HEK293 (cell line): ENCODE results near the gene DHDH.

Source experiments
- CTCF ChIA-PET: fragments of 350-600 bp; formaldehyde crosslinking; extraction: SDS; loops from one replicate; lab custom pipeline; 2021; ENCODE audit warnings: antibody characterized with exemption; lab: Yijun Ruan, JAX
- POLR2A ChIA-PET: fragments of 300-600 bp; formaldehyde crosslinking; extraction: SDS; loops from one replicate; lab custom pipeline; 2020; ENCODE audit warnings: antibody characterized with exemption, inconsistent platforms; lab: Yijun Ruan, JAX
- H3K27ac ChIP-seq: fragments of 200-500 bp; sonication (Bioruptor generic); 2 replicates; pipeline ENCODE4 v1.5.1; 2014; ENCODE audit warnings: low read depth, low read length, control low read depth, inconsistent platforms; ENCODE audit errors: extremely low read depth
- H3K36me3 ChIP-seq, 2 experiments: fragments of 200-500 bp in 1 of 2; sonication (Bioruptor generic) in 1 of 2; 1 replicate in 1 of 2; 2 replicates in 1 of 2; pipeline ENCODE4 v1.5.1; 2014 to 2017; ENCODE audit warnings: inconsistent platforms in 2 of 2, low read length in 2 of 2; ENCODE audit not compliant: control insufficient read depth in 2 of 2, insufficient read depth in 1 of 2
- H3K4me1 ChIP-seq: fragments of 200-500 bp; sonication (Bioruptor generic); 2 replicates; pipeline ENCODE4 v1.5.1; 2014; ENCODE audit warnings: mild to moderate bottlenecking, low read length, inconsistent platforms; ENCODE audit not compliant: control insufficient read depth, insufficient read depth
- H3K4me3 ChIP-seq: 2 replicates; pipeline ENCODE4 v1.5.1; 2011; ENCODE audit warnings: low read depth, mild to moderate bottlenecking, control low read depth, low read length, moderate library complexity
- H3K9me3 ChIP-seq: fragments of 200-500 bp; sonication (Bioruptor generic); 2 replicates; pipeline ENCODE4 v1.5.1; 2014; ENCODE audit warnings: low read depth, low read length, inconsistent platforms; ENCODE audit not compliant: control insufficient read depth, insufficient read depth
- GLI2 ChIP-seq: fragments of 450-650 bp; formaldehyde crosslinking; IDR thresholded peaks from 2 replicates; pipeline ENCODE4; 2017; ENCODE audit warnings: missing biosample characterization, missing genetic modification characterization, low read depth, borderline replicate concordance
- GLIS2 ChIP-seq: fragments of 450-650 bp; formaldehyde crosslinking; IDR thresholded peaks from 2 replicates; pipeline ENCODE4 v1.5.1; 2016; ENCODE audit warnings: missing biosample characterization, missing genetic modification characterization
- KLF10 ChIP-seq: fragments of 450-650 bp; IDR thresholded peaks from 2 replicates; pipeline ENCODE4 v1.5.1; 2018; ENCODE audit warnings: missing biosample characterization, mild to moderate bottlenecking, missing genetic modification characterization
- KLF17 ChIP-seq: fragments of 450-650 bp; formaldehyde crosslinking; IDR thresholded peaks from 2 replicates; pipeline ENCODE4 v1.5.1; 2016; ENCODE audit warnings: missing biosample characterization, missing genetic modification characterization
- KLF7 ChIP-seq: fragments of 450-650 bp; formaldehyde crosslinking; IDR thresholded peaks from 2 replicates; pipeline ENCODE4 v1.5.1; 2016; ENCODE audit warnings: missing biosample characterization, missing genetic modification characterization, borderline replicate concordance
- SCRT1 ChIP-seq: fragments of 450-650 bp; formaldehyde crosslinking; IDR thresholded peaks from 2 replicates; pipeline ENCODE4 v1.5.1; 2016; ENCODE audit warnings: missing biosample characterization, missing genetic modification characterization, borderline replicate concordance
- ZBTB7A ChIP-seq: fragments of 450-650 bp; formaldehyde crosslinking; IDR thresholded peaks from 2 replicates; pipeline ENCODE4 v1.5.1; 2016; ENCODE audit warnings: low read depth, missing biosample characterization, missing genetic modification characterization
- ZNF10 ChIP-seq: fragments of 450-650 bp; formaldehyde crosslinking; IDR thresholded peaks from 2 replicates; pipeline ENCODE4 v1.5.1; 2017; ENCODE audit warnings: missing biosample characterization, missing genetic modification characterization
- ZNF221 ChIP-seq: fragments of 450-650 bp; formaldehyde crosslinking; IDR thresholded peaks from 2 replicates; pipeline ENCODE4 v1.5.1; 2017; ENCODE audit warnings: missing biosample characterization, missing genetic modification characterization, borderline replicate concordance
- ZNF223 ChIP-seq: fragments of 450-650 bp; formaldehyde crosslinking; IDR thresholded peaks from 2 replicates; pipeline ENCODE4 v1.5.1; 2016; ENCODE audit warnings: missing biosample characterization, missing genetic modification characterization
- ZNF280C ChIP-seq: fragments of 450-650 bp; formaldehyde crosslinking; IDR thresholded peaks from 2 replicates; pipeline ENCODE4 v1.5.1; 2016; ENCODE audit warnings: missing biosample characterization, missing genetic modification characterization
- ZNF302 ChIP-seq: fragments of 450-650 bp; formaldehyde crosslinking; IDR thresholded peaks from 2 replicates; pipeline ENCODE4 v1.5.1; 2016; ENCODE audit warnings: missing biosample characterization, missing genetic modification characterization, low read depth
- ZNF324 ChIP-seq: fragments of 450-650 bp; formaldehyde crosslinking; IDR thresholded peaks from 2 replicates; pipeline ENCODE4 v1.5.1; 2016; ENCODE audit warnings: missing biosample characterization, missing genetic modification characterization
- ZNF335 ChIP-seq: fragments of 450-650 bp; formaldehyde crosslinking; conservative IDR thresholded peaks from 2 replicates; pipeline ENCODE4 v1.5.1; 2016; ENCODE audit warnings: missing biosample characterization, missing genetic modification characterization
- ZNF394 ChIP-seq: fragments of 450-650 bp; formaldehyde crosslinking; IDR thresholded peaks from 2 replicates; pipeline ENCODE4 v1.5.1; 2016; ENCODE audit warnings: missing biosample characterization, missing genetic modification characterization, mild to moderate bottlenecking, moderate library complexity, borderline replicate concordance
- ZNF521 ChIP-seq: fragments of 450-650 bp; formaldehyde crosslinking; IDR thresholded peaks from 2 replicates; pipeline ENCODE4 v1.5.1; 2017; ENCODE audit warnings: missing biosample characterization, mild to moderate bottlenecking, missing genetic modification characterization
- ZNF561 ChIP-seq: fragments of 450-650 bp; IDR thresholded peaks from 2 replicates; pipeline ENCODE4 v1.5.1; 2018; ENCODE audit warnings: missing biosample characterization, missing genetic modification characterization, borderline replicate concordance
- ZNF571 ChIP-seq: fragments of 450-650 bp; formaldehyde crosslinking; IDR thresholded peaks from 2 replicates; pipeline ENCODE4 v1.5.0; 2017; ENCODE audit warnings: missing biosample characterization, missing genetic modification characterization
- ZNF580 ChIP-seq: fragments of 450-650 bp; formaldehyde crosslinking; IDR thresholded peaks from 2 replicates; pipeline ENCODE4 v1.5.1; 2016; ENCODE audit warnings: missing biosample characterization, missing genetic modification characterization
- ZNF596 ChIP-seq: fragments of 450-650 bp; IDR thresholded peaks from 2 replicates; pipeline ENCODE4 v1.5.0; 2018; ENCODE audit warnings: missing biosample characterization, mild to moderate bottlenecking, missing genetic modification characterization, moderate library complexity
- ZNF600 ChIP-seq: fragments of 450-650 bp; formaldehyde crosslinking; IDR thresholded peaks from 2 replicates; pipeline ENCODE4 v1.5.1; 2016; ENCODE audit warnings: missing biosample characterization, missing genetic modification characterization
- ZNF610 ChIP-seq: fragments of 450-650 bp; formaldehyde crosslinking; IDR thresholded peaks from 2 replicates; pipeline ENCODE4 v1.5.1; 2016; ENCODE audit warnings: missing biosample characterization, missing genetic modification characterization, borderline replicate concordance
- ZNF626 ChIP-seq: fragments of 450-650 bp; sonication (Bioruptor Pico); formaldehyde crosslinking; IDR thresholded peaks from 2 replicates; pipeline ENCODE4 v1.5.1; 2018; ENCODE audit warnings: missing biosample characterization, missing genetic modification characterization, inconsistent platforms
- ZNF704 ChIP-seq: fragments of 450-650 bp; formaldehyde crosslinking; IDR thresholded peaks from 2 replicates; pipeline ENCODE4 v1.5.1; 2016; ENCODE audit warnings: missing biosample characterization, missing genetic modification characterization
- ZNF76 ChIP-seq: fragments of 450-650 bp; formaldehyde crosslinking; IDR thresholded peaks from 2 replicates; pipeline ENCODE4; 2016; ENCODE audit warnings: low read depth, missing biosample characterization, missing genetic modification characterization, borderline replicate concordance
- ZSCAN30 ChIP-seq: fragments of 450-650 bp; IDR thresholded peaks from 2 replicates; pipeline ENCODE4 v1.5.1; 2018; ENCODE audit warnings: missing biosample characterization, mild to moderate bottlenecking, missing genetic modification characterization, moderate library complexity

Gene DHDH

GRCh38 chr19:48977061-48977460 lies 43.6 kb downstream of the DHDH start:
- TF ChIP-seq KLF7 (tag by site-specific recombination) = no peak
- TF ChIP-seq ZBTB7A (tag by site-specific recombination) = no peak
- no peak for TF ChIP-seq SCRT1 (tag by site-specific recombination)
- TF ChIP-seq KLF17 (tag by site-specific recombination) = no peak
- no peak for TF ChIP-seq ZNF335
- TF ChIP-seq KLF10 (tag by site-specific recombination) = no peak
- no peak for TF ChIP-seq GLI2 (tag by site-specific recombination)
- TF ChIP-seq ZNF280C = no peak
- no peak for TF ChIP-seq GLIS2 (tag by site-specific recombination)
- TF ChIP-seq ZNF221 (tag by site-specific recombination) = no peak
- no peak for TF ChIP-seq ZNF596 (tag by site-specific recombination)
- no peak for TF ChIP-seq ZNF561 (tag by site-specific recombination)
- TF ChIP-seq ZNF610 (tag by site-specific recombination) = no peak
- TF ChIP-seq ZNF600 = no peak
- TF ChIP-seq ZNF521 (tag by site-specific recombination) = no peak
- no peak for TF ChIP-seq ZNF10 (tag by site-specific recombination)
- TF ChIP-seq ZNF324 = no peak
- TF ChIP-seq ZNF571 (tag by site-specific recombination) = no peak
- no peak overlapping the region for H3K27ac ChIP-seq
- no peaks in the 10 kb centered on the region for H3K9me3 ChIP-seq
- peaks cover 43 to 51% of the 10 kb centered on the region in 2 experiments; a peak in 2 of 3 replicates for H3K36me3 ChIP-seq
- CTCF ChIA-PET = interaction anchor here (0.7 to 6.3 kb wide), 11 partner anchors 11 to 189 kb away, joined by 3 to 79 read pairs (median 6); partner anchors contain the start of genes FTL, GYS1 and RUVBL2
- no peaks in the 10 kb centered on the region for H3K4me1 ChIP-seq
- POLR2A ChIA-PET = interaction anchor here (0.6 to 4.2 kb wide), 6 partner anchors 11 to 135 kb away, joined by 3 to 34 read pairs (median 6); partner anchors contain the start of genes FTL, GYS1, PPP1R15A and RUVBL2
- no peak overlapping the region for H3K4me3 ChIP-seq

- Histone ChIP-seq H3K4me1 (no peaks in the 10 kb centered on the region), H3K4me3 (no peak overlapping the region), H3K36me3 (peaks cover 45 to 69% of the 10 kb centered on the region in 2 experiments; a peak in 2 of 3 replicates), H3K27ac (no peak overlapping the region), H3K9me3 (no peaks in the 10 kb centered on the region)
- POLR2A ChIA-PET = interaction anchor here (0.7 kb wide), 1 partner anchor 11 kb away, joined by 5 read pairs; no protein-coding TSS in a partner anchor
- CTCF ChIA-PET = interaction anchor here (2.1 to 3.7 kb wide), 3 partner anchors 11 to 140 kb away, joined by 6 to 40 read pairs (median 17); partner anchors contain the start of genes GYS1 and RUVBL2
- TF ChIP-seq ZNF76 (tag by site-specific recombination) (peak; percentile 82), ZNF10 (tag by site-specific recombination) (no peak)
- TF ChIP-seq, all 188 proteins: peak for 1
Measured at GRCh38 chr19:48982280-48982679, 48.8 kb downstream of the DHDH start.

- CTCF ChIA-PET = interaction anchor here (0.6 to 0.7 kb wide), 3 partner anchors 12 to 788 kb away, joined by 3 to 5 read pairs (median 4); no protein-coding TSS in a partner anchor
- H3K36me3 ChIP-seq = peaks cover 44 to 83% of the 10 kb centered on the region in 2 experiments; a peak in 2 of 3 replicates
Measured at GRCh38 chr19:48985711-48986110, 52.2 kb downstream of the DHDH start.

More at GRCh38 chr19:48985711-48986110, 52.2 kb downstream of the DHDH start:
- TF ChIP-seq SCRT1 (tag by site-specific recombination) (no peak), ZNF626 (no peak), ZNF394 (tag by site-specific recombination) (no peak), ZNF223 (tag by site-specific recombination) (no peak), ZNF704 (tag by site-specific recombination) (no peak), ZNF580 (no peak), ZSCAN30 (no peak), ZNF302 (tag by site-specific recombination) (no peak)
- H3K27ac ChIP-seq = no peak overlapping the region
- no peaks in the 10 kb centered on the region for H3K9me3 ChIP-seq
- POLR2A ChIA-PET = no interaction called here
- no peaks in the 10 kb centered on the region for H3K4me1 ChIP-seq
- H3K4me3 ChIP-seq = no peak overlapping the region
